Peyer's patch (tissue), 4 donors: ENCODE data around the gene RUNX1. TPM values are rescaled to one million over a fixed set of nuclear protein-coding genes. Genes with fewer than 3 reads are reported as not detected.

ENCODE experiments used
- DNase-seq, 3 donors: peaks; one replicate each; pipeline ENCODE4 v3.0.0-alpha.2; 2017 to 2019
- H3K27ac ChIP-seq, 4 donors: fragments of 200-600 bp; sonication (generic); one replicate each; pipeline ENCODE4 v1.5.1; 2016 to 2019
- H3K27me3 ChIP-seq, 2 donors: fragments of 200-600 bp; sonication (generic); one replicate each; pipeline ENCODE4 v1.5.1; 2019
- H3K36me3 ChIP-seq, 3 donors: fragments of 200-600 bp; sonication (generic); one replicate each; pipeline ENCODE4 v1.5.1; 2016 to 2019
- H3K4me1 ChIP-seq, 4 donors: fragments of 200-600 bp; sonication (generic); one replicate each; pipeline ENCODE4 v1.5.1; 2016 to 2019
- H3K4me3 ChIP-seq, 4 donors: fragments of 200-600 bp; sonication (generic); 1 replicate in 3 of 4; 2 replicates in 1 of 4; pipeline ENCODE4 v1.5.1; 2016 to 2019; ENCODE audit warnings: mild to moderate bottlenecking in 1 of 4
- H3K9me3 ChIP-seq, 4 donors: fragments of 200-600 bp; sonication (generic); one replicate each; pipeline ENCODE4 v1.5.1; 2016 to 2019; ENCODE audit warnings: mild to moderate bottlenecking in 1 of 4
- POLR2A ChIP-seq, 2 donors: fragments of 450-650 bp; IDR thresholded peaks; one replicate each; pipeline ENCODE4 v1.5.1; 2017; ENCODE audit warnings: antibody characterized with exemption in 2 of 2, mild to moderate bottlenecking in 2 of 2, moderate library complexity in 2 of 2
- total RNA-seq, 4 donors: library from RNA; depleted of rRNA; stranded (reverse); fragments of >200 nt; gene quantifications; one replicate each; pipeline ENCODE4 v1.1.0, GENCODE V29; 2016
- TF ChIP-seq, protein P1 (sequence below), 6 experiments: fragments of 450-650 bp in 4 of 6; fragments of 200-600 bp in 2 of 6; sonication (generic) in 1 of 6; IDR thresholded peaks; one replicate each; pipeline ENCODE4 v1.5.1; 2017 to 2019; ENCODE audit warnings: antibody characterized with exemption in 6 of 6, mild to moderate bottlenecking in 3 of 6, moderate library complexity in 1 of 6

The RUNX1 gene
- total RNA-seq, 4 donors from 2014 or later, result 15.1 to 80.9 (median 24.1) TPM

GRCh38 chr21:34850166-34850690 is 198.9 kb downstream of the RUNX1 start:
- Histone ChIP-seq H3K4me1 (peaks cover 0 to 19% (median 6%) of the 10 kb centered on the region in 4 donors), H3K27me3 (no peaks in the 10 kb centered on the region), H3K4me3 (no peak overlapping the region), H3K9me3 (no peaks in the 10 kb centered on the region), H3K36me3 (peaks cover 0 to 31% (median 0%) of the 10 kb centered on the region in 3 donors), H3K27ac (no peak overlapping the region)
- DNase-seq, result no peak
- TF ChIP-seq, protein P1, sequence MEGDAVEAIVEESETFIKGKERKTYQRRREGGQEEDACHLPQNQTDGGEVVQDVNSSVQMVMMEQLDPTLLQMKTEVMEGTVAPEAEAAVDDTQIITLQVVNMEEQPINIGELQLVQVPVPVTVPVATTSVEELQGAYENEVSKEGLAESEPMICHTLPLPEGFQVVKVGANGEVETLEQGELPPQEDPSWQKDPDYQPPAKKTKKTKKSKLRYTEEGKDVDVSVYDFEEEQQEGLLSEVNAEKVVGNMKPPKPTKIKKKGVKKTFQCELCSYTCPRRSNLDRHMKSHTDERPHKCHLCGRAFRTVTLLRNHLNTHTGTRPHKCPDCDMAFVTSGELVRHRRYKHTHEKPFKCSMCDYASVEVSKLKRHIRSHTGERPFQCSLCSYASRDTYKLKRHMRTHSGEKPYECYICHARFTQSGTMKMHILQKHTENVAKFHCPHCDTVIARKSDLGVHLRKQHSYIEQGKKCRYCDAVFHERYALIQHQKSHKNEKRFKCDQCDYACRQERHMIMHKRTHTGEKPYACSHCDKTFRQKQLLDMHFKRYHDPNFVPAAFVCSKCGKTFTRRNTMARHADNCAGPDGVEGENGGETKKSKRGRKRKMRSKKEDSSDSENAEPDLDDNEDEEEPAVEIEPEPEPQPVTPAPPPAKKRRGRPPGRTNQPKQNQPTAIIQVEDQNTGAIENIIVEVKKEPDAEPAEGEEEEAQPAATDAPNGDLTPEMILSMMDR (IDR thresholded peaks at IDR 0.05), result no peak
- no peak for TF ChIP-seq POLR2A (IDR thresholded peaks at IDR 0.05)

DNA sequence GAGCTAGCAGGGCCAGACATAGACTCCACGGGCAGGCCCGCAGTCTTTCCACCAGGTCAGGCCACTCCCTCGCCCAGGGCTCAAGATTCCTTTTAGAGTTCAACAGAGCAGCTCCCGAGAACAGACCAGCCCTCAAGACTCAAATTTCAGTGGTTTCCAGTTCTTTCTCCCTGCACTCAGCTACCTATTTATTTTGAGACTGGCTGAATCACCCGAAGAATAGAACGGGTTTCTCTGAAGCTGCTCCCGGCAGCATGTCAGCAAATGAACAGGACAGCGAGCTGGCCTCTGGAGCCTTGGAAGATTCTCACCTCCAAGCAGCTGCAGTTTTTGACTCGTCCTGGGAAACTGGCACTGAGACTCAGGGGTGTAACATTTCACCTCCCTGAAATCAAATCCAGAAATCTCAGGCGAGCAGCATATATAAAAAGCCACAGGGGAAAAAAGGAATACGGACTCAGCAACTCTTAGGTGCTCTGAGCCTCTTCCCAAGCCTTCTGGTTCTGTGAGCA is 202.4 kb downstream of the RUNX1 start:
- no peak for TF ChIP-seq POLR2A (IDR thresholded peaks at IDR 0.05)
- TF ChIP-seq, protein P1 (IDR thresholded peaks at IDR 0.05), result no peak
- H3K4me1 ChIP-seq, result peaks cover 0 to 24% (median 12%) of the 10 kb centered on the region in 4 donors
- no peaks in the 10 kb centered on the region for H3K27me3 ChIP-seq
- peak overlapping the region in 1 of 4 donors; percentile 34 for H3K27ac ChIP-seq
- H3K4me3 ChIP-seq, result no peak overlapping the region
- peaks cover 0 to 13% (median 0%) of the 10 kb centered on the region in 3 donors for H3K36me3 ChIP-seq
- H3K9me3 ChIP-seq, result no peaks in the 10 kb centered on the region
- DNase-seq, result no peak

- Histone ChIP-seq H3K4me3 (no peak overlapping the region), H3K4me1 (peaks cover 0 to 24% (median 12%) of the 10 kb centered on the region in 4 donors), H3K27me3 (no peaks in the 10 kb centered on the region), H3K36me3 (peaks cover 0 to 9% (median 0%) of the 10 kb centered on the region in 3 donors), H3K27ac (peak overlapping the region in 3 of 4 donors; percentile 17 to 43 (median 22)), H3K9me3 (no peaks in the 10 kb centered on the region)
- TF ChIP-seq, protein P1 (IDR thresholded peaks at IDR 0.05), result no peak
- TF ChIP-seq POLR2A (IDR thresholded peaks at IDR 0.05), result no peak
- no peak for DNase-seq
These were observed 203.3 kb downstream of the RUNX1 start for GRCh38 chr21:34845521-34846451.

- no peaks in the 10 kb centered on the region for H3K27me3 ChIP-seq
- TF ChIP-seq, protein P1 (IDR thresholded peaks at IDR 0.05), result no peak
- no peak for TF ChIP-seq POLR2A (IDR thresholded peaks at IDR 0.05)
- H3K27ac ChIP-seq, result peak overlapping the region in 3 of 4 donors; percentile 17 to 43 (median 22)
- DNase-seq, result no peak
- no peak overlapping the region for H3K4me3 ChIP-seq
- peaks cover 0 to 24% (median 12%) of the 10 kb centered on the region in 4 donors for H3K4me1 ChIP-seq
- no peaks in the 10 kb centered on the region for H3K9me3 ChIP-seq
- H3K36me3 ChIP-seq, result peaks cover 0 to 7% (median 0%) of the 10 kb centered on the region in 3 donors
These were observed 204.2 kb downstream of the RUNX1 start for GRCh38 chr21:34844924-34845238.

DNA sequence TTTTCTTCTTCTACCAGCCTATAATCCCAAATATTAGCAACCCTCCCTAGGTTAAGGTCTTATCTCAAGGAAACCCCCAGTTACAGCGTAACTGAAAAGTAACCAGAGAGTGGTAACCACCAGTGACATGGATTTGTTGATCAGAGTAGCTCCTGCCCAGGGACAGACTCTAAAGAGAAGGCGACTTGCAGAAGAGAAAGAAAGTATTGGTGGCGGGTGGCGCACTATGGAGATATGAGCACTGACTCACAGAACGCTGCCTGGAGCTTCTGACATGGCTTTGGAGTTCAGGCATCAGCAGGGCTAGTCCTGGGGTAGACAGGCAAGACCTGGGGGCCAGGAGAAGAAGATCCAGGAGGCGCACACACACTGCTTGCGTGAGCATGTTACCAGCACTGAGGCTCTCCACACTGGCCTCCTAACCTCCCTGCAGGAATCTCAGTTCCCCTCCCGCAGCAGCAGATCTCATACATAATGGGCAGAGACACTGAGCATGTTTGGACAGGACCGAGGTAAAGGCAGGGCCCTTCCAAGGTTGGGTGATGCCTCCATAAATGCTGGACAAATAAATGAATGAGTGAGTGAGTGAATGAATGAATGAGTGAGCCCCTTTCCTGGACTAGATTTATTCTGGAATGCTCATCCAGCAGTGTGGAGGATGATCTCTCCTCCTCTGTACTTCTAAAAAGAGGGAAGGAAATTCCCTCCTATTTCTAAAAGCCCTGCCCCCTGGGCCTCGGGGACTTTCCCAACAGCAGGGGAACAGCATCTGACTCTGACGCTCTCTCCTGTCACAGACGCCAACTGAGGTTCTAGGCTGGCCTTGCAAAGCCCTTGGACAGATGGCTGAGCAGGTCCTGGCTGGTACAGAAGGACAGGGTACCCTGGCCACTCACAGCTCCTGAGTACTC is 204.8 kb downstream of the RUNX1 start:
- Histone ChIP-seq H3K4me3 (no peak overlapping the region), H3K27ac (peak overlapping the region in 2 of 4 donors; percentile 22 to 43), H3K27me3 (no peaks in the 10 kb centered on the region), H3K4me1 (peaks cover 0 to 24% (median 12%) of the 10 kb centered on the region in 4 donors), H3K36me3 (peaks cover 0 to 6% (median 0%) of the 10 kb centered on the region in 3 donors), H3K9me3 (no peaks in the 10 kb centered on the region)
- DNase-seq, result peak in 1 of 3 donors; percentile 66
- no peak for TF ChIP-seq POLR2A (IDR thresholded peaks at IDR 0.05)
- TF ChIP-seq, protein P1 (IDR thresholded peaks at IDR 0.05), result no peak
